C1 segment of cervical spinal cord (tissue), 14 donors: ENCODE results near the gene TMEM98.
"Not testable (repeated sequence)": the region's sequence is repeated elsewhere in the genome, so short reads cannot be mapped to it uniquely, and the experiment has no call there.

Experiments used
- DNase-seq, 14 donors: peaks; one replicate each; lab custom pipeline; 2025; lab: John Stamatoyannopoulos, UW

TMEM98 gene

DNA sequence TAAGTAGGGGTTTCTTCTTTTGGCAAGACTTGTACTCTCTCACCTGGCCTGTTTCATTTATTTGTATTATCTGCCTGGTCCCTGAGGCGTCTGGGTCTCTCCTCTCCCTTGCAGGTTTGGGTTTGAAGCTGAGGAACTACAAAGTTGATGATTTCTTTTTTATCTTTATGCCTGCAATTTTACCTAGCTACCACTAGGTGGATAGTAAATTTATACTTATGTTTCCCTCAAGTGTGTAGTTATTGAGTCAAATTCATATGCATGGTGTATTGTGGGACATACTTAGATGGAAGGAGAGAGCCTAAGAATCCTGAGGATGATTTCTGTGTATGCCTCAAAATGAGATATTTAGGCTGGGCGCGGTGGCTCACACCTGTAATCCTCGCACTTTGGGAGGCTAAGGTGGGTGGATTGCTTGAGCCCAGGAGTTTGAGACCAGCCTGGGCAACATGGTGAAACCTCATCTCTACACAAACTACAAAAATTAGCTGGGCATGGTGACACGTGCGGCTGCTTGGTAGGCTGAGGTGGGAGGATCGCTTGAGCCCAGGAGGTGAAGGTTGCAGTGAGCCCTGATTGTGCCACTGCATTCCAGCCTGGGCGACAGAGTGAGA is 13.6 kb downstream of the TMEM98 start:
- no peak for DNase-seq

DNA sequence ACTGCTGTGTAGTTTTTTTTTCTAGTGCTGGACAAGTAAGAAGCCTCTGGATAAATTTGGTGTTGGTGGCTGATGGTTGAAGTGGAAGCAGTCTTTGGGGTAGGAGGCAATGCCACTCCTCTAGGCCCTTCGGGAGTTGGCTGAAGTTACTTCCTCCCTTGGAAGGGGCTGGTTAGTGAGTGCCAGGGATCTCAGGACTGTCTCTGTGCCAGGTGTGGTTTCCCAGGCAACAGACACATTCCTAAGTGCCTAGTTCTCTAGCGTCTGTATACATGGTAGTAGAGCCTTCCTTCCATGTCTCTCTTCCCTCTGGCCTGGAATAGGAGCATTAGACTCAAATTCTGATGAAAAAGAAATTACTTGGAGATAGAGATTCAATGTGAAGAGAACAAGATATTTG is 15.3 kb downstream of the TMEM98 start:
- DNase-seq = no peak

DNA sequence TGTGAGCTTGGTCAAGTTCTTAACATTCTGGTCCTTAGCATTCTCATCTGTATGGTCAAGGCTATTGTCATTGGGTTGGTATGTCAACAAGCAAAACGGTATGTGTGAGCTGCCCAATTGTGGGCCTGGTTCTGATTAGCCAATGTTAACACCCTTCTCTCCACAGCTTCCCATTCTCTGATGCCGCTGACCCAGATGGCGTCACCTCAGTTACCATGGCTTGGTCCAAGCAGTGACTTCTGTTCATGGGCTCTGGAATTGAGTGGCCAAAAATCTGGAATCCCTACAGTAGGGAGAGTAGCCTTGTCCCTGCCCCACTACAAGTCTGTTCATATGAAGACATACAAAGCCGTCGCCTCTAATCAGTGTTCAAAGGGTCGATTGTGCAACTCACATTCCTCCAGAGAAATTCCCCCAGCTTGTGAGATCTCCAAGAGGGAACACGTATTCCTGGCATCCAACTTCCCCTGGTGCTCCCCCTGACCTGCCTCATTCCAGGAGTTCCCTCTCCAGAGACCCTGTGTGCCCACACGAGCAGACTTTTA is 15.8 kb downstream of the TMEM98 start:
- no peak for DNase-seq

DNA sequence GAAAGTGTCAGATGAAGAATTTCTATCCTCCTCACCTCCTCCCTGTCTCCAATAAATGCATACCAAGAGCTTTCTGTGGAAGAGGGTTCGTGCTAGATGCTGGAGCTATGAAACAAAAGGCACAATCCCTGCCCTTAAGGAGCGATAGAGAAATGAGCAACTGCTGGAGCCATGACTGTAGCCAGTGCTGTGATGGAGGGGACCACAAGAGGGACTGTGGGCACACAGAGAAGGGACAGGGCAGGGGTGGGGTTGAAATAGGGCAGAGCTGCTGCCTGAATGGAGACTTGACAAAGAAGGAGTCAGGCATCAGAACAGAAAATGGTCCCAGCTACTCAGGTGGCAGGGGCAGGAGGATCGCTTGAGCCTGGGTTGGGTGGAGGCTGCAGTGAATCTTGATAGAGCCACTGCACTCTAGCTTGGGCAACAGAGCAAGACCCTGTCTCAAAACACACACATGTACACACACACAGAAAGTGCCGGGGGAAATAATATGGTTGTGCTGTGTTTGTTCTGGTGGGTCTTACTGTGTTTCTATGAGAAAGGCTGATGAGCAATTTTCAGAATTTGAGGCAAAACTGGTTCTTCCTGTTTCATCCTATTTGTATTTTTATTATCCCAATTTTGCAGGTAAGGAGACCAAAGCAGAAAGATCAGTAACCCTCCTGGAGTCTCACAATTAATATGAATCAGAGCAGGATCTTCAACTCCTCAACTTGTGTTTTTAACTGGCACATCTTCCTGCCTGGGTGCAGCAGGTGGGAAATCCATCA is 16.5 kb downstream of the TMEM98 start:
- DNase-seq = no peak

DNA sequence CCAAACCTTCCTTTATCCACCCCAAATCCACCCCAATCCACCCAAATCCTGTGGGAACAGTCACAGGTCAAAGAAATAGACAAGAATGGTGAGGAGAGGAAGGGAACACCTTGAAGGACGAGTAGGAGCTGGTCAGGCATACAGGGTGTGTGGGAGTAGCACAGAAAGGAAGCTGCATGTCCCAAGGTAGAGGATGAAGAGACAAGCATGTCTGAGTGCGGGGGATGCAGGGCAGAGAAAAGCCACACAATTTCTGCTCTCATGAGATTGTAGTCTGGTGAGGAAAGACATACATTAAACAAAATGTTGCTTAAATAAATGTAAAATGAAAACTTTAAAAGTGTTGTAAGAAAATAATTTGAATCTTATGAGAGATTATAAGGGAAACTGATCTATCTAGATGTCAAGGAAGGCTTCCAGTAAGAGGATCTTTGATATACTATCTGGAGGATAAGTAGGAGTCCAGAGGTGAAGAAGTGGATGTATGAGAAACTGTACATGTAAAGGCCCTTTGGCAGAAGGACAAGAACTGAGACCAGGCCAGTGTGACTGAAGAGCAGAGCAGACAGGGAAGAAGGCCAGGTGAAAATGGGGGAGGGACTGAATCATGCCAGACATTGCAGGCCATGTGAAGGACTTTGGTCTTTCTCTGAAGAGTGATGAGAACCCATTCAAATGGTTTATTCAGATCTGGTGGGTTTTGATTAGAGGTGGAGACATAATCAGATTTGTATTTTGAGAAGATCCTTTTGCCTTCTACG is 18.6 kb downstream of the TMEM98 start:
- no peak for DNase-seq

DNA sequence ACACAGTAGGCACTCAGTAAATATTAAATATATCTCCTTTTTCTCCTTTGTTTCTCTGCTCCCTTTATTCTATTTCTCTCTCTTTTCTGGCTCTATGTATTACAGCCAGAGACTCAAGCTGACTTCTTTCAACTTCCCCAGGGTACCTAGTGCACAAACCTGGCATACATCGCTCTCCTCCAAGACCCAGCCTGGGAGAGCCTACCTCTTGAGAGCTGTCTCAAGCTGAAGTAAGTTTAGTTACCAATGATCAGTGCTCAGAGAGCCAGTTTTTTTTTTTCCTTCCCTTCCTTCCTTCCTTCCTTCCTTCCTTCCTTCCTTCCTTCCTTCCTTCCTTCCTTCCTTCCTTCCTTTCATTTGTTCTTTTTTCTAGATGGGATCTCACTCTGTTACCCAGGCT is 19.8 kb downstream of the TMEM98 start:
- no peak for DNase-seq

DNA sequence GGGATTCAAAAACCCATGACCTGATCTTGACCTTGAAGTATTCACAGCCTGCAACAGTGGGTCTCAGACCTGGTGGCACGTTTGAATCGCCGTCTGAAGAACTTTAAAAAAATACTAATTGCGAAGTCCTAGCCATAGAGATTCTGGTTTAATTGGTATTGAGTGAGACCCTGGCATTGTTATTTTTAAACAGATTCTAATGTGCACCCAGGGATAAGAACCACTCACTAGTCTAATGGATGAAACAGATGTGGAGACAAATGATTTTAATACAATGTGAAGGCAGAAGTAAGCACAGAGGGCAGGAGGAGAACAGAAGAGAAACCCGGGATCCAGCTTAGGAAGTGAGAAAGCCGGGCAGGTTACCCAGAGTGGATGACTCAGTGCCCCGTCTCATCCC is 21.2 kb downstream of the TMEM98 start:
- no peak for DNase-seq

DNA sequence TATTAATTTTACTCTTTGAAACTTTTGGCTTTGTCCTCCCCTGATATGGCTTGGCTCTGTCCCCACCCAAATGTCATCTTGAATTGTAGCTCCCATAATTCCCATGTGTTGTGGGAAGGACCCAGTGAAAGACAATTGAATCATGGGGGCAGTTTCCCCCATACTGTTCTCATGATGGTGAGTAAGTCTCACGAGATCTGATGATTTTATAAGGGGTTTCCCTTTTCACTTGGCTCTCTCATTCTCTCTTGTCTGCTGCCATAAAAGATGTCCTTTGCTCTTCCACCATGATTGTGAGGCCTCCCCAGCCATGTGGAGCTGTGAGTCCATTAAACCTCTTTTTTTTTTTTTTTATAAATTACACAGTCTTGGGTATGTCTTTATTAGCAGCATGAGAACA is 24.5 kb downstream of the TMEM98 start:
- DNase-seq = not testable (repeated sequence)

DNA sequence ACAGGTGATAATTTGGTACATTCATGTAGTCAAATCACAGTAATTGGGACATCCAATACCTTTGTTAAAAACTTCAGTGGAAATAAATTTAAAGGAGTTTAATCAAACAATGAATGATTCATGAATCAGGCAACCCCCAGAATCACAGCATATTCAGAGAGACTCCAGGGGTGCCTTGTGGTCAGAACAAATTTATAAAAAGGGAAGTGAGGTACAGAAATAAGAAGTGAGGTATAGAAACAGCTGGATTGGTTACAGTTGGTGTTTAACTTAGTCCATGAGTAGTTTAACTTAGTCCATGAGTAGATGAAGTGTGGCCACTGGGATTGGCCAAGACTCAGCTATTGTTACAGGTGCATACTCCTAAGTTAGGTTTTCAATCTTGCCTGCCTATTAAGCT is 25.1 kb downstream of the TMEM98 start:
- DNase-seq = no peak

DNA sequence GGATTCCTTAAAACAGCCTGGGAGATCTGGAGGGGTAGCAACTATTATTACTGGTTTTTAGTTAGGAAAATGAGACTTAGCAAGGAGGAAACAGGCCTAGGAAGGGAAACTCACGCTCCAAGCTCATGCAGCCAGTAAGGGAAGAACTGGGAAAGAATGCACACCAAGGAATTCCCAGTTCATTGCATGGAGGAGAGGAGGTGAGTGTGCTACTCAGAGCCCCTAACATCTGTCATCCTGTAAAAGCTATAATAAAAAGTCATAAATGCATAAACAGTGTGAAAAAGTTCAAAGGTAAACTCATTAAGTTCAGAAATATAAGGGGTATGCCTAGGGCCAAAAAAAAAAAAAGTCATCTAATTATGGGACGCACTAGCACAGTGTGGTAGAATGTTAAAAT is 25.9 kb downstream of the TMEM98 start:
- no peak for DNase-seq

DNA sequence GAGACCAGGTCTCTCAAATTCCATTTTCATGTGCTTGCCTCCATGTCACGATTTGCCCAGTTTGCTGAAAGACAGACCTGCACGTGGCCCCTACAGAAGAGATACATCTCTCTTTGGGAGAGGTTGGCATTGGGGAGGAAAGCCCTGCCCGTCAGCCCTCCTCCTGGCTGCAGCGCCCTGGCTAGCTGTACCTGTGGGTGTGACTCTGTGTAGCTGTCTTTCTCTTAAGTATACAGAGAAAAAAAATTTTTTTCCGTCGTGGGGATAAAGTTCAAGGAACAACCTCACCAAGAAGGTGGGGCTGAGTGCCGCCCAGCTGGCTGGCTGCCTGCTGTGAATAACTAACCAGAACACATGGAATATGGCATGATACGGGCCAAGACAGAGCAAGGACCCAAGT is 26.5 kb downstream of the TMEM98 start:
- no peak for DNase-seq

DNA sequence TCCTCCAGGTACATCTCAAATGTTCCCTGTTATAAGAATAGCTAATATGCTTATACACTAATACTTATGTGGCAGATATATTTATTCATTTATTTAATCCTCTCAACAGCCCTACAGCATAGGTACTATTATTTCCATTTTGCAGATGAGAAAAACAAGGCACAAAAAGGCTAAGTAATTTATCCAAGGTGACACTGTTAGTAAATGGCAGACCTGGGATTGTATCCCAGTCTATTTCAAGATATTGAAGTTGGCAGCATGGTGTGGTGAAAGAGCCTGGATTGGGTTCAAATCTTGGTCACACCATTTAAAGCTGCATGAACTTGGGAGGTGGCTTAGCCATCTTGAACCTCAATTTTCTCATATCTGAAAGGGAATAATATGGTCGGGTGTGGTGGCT is 27.2 kb downstream of the TMEM98 start:
- DNase-seq = no peak

DNA sequence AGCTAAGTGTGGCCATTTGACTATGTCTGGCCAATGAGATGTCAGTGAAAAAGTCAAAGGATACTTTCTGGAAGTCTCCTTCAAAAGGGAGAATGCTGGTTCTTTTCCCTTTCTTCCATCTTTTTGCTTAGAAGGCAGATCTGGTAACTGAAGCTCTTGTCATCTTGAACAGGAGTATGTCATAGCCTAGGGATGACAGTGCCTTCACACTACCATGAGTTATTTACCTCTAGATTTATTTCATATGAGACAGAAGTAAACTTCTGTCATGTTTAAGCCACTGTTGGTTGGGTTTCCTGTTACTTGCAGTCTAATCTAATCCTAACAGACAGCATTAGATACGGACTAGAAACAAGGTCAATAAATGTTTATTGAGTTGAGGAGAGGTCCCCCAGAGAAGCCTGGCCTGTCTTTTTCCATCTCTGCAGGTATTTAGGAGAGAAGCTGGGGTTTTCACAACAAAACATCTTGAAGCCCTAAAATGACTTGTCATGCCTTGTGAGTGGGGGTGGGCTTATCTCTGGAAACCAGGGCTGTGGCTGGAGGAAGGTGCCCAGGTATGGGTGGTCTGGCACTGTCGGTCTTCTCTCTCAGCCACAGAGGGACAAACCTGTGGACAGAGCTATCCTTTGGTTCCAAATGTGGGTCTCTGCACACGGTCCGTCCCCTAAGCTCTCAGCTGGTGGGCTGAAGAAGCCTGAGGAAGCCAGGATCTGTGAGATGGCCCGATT is 28.5 kb downstream of the TMEM98 start:
- no peak for DNase-seq

DNA sequence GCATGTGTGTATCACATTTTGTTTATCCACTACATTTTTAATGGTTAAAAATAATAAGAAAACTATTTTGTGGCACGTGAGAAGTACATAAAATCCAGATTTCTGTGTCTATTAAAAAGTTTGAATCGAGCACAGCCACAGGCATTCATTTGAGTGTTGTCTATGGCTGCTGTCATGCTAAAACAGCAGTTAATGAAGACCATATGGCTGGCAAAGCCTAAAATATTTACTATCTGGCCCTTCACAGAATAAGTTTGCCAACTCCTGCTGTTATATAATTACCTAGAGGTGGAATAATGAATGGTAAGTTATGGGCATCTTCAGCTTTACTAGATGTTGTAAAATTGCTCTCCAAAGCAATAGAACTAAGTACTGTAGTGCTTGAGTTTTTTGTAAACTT is 30.5 kb downstream of the TMEM98 start:
- DNase-seq = no peak

DNA sequence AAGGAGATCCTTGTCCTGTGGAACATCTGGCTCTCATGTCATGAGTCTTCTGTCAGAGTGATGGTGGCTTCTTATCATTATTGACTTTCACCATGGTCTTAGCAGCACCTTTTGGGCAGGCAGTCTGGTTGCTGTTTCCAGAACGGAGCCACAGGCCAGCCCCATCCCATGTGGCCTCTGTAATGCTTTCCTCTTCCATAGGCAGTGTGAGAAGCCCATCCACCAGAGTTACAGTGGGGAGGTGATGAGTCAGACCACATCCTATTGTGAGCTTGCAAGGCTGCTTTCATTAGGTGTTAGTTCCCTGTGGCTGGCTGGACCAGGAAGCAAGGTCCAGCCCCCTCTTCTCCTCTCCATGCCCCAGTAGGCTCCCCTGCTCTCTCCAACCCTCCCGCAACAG is 32.9 kb downstream of the TMEM98 start:
- DNase-seq = no peak

DNA sequence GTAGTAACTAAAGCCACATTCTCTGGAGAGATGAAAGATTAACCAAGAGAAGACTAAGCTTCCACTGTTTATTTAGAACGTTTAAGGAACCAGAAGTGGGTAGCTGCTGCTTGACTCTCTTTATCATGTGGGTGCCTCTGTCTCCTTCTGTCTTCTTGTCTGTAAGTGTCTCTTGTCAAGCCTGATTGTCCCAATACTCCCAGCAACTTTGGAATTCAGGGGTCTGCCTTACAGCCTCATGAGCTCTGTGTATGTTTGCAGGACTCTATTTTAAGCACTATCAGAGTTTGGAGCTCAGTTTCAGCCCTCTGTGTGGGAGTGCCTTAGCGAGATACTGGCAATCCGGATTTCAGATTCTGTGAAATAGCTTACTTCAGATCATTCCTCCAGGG is 34.4 kb downstream of the TMEM98 start:
- no peak for DNase-seq

DNA sequence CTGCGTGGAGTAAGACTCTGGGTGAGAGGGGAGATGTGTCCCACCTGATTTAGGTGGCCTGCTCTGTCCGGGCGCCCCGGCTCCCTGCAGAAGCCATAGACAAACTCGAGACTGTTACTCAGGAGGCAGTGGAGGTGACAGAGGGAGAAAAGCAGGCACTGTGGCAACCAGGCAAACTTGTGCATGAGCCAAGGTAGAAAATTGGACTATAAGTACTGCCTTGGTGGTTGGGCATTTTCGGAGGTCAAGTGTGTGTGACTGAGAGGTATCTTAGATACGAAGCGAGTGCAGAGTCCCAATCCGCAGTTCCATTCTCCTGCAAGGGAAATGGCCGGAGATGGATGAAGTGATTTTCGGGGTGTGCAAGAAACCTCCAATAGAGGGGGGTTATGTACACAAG is 36.6 kb downstream of the TMEM98 start:
- no peak for DNase-seq

DNA sequence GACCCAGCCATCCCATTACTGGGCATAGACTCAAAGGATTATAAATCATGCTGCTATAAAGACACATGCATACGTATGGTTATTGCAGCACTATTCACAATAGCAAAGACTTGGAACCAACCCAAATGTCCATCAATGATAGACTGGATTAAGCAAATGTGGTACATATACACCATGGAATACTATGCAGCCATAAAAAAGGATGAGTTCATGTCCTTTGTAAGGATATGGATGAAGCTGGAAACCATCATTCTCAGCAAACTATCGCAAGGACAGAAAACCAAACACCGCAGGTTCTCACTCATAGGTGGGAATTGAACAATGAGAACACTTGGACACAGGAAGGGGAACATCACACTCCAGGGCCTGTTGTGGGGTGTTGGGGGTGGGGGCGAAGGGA is 41.3 kb downstream of the TMEM98 start:
- not testable (repeated sequence) for DNase-seq

DNA sequence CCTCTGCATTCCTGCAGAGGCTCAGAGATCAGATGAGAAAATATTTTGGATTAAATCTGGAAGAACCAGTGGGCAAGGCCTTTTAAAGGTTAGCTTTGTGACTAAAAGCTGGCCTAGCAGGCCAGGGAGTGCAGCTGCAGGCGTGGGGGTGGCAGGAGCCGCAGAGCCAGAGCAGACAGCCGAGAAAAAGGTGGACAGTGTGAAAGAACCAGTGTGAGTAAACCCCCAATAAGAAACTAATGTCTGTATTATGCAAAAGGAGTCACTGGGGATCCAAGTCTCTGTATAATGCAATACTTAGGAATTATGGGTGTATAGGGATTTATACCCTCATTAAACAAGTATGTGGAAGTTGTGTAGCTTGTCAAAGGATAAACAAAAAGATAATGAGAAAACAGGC is 42.3 kb downstream of the TMEM98 start:
- no peak for DNase-seq

DNA sequence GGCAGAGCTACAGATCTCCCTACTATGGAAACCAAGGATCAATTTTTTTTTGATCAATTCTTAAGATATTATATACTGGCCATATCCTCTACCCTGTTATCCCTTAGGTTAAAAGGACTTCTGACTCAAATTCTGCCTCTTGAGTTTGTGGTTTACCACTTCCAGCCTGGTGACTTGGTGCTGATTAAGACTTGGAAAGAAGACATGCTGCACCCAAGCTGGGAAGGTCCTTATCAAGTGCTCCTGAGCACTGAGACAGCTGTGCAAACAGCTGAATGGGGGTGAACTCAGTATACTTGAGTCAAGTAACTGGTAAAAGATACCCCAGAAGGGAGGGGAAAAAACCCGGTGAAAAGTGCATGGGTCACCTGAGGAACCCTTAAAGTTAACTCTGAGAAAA is 43.2 kb downstream of the TMEM98 start:
- no peak for DNase-seq

DNA sequence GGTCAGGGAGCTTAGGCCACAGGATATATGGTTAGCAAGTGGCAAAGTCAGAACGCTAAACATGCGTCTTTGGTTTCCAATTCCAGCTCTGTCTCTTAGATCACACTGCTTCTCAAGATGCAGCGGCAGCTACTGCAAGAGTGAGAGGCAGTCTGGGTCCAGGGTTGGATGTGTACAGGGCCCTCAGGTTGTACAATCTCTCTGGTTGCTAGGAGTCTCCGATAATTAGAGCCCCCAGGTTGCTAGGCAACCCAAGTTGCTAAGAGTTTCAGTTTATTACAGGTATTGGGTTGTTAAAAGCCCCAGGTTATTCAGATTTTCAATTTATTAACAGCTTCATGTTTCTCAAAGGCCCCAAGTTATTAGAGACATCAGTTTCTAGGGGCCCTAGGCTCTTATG is 48.2 kb downstream of the TMEM98 start:
- DNase-seq = no peak

DNA sequence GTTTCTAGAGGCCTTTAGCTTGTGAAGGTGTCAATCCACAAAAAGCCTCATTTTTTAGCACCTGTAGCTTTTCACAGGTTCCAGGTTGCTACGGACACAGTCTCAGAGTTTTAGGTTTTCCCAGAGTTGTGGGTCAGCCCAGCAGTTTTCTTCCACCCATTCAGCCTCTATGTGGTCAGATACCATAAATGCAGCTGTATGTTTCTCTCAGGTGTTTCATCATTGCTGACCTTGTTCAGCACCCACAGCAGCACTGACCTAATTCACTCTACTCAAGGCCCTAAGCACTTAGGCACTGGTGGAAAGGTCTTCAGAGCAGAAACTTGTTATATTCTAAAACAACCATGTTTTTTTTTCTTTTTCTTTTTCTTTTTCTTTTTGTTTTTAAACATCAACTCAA is 48.7 kb downstream of the TMEM98 start:
- no peak for DNase-seq
